Measurements from ENCODE around the gene EFHC2. TPM values are rescaled to one million over a fixed set of nuclear protein-coding genes. Genes with fewer than 3 reads are reported as not detected.

The EFHC2 gene
- total RNA-seq, 1 donor from 2014 or later = 0.77 TPM

DNA sequence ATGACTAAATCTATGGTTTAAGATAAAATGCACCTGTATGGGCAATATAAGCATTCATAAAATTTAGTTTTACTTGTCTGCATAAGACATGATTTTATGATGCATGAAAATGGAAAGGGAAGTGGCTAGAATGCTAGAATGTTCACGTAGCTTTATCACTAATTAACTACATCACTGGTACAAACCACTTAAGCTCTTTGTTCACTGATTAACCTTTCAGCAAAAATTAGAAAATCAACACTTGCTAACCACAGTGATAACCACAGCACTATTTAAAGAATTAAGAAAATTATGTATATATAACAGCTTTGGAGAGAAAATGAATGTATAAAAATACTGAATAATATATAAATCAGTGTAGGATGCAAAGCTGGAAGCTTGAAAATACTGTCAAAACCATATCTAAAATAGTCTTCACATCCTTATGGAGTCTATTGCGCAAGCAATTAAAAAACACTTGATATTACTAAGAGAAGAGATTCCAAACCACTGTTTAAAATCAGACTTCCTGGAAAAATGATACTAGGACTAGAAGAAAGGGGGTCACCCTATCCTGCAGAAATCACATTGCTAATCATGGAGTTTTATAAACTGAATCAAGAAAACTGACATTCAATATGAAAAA is 51.9 kb downstream of the EFHC2 start:
- no peak for TF ChIP-seq CTCF (conservative IDR thresholded peaks at IDR 0.05)
- no peaks in the 10 kb centered on the region for H3K4me1 Mint-ChIP-seq
- H3K36me3 Mint-ChIP-seq (ENCODE audit: low read depth) = peaks cover 3% of the 10 kb centered on the region
- no peak for DNase-seq (ENCODE audit: low read depth, low spot score)
- peaks cover 7% of the 10 kb centered on the region for H3K9me3 Mint-ChIP-seq
- H3K4me3 Mint-ChIP-seq = no peak overlapping the region
- H3K27me3 Mint-ChIP-seq (ENCODE audit: low read depth) = no peaks in the 10 kb centered on the region
- no peak overlapping the region for H3K27ac Mint-ChIP-seq (ENCODE audit: unreplicated experiment)

GRCh38 chrX:44290718-44291117 is 52.8 kb downstream of the EFHC2 start:
- TF ChIP-seq CTCF (conservative IDR thresholded peaks at IDR 0.05) = no peak
- no peaks in the 10 kb centered on the region for H3K4me1 Mint-ChIP-seq
- H3K36me3 Mint-ChIP-seq (ENCODE audit: low read depth) = peaks cover 3% of the 10 kb centered on the region
- H3K4me3 Mint-ChIP-seq = no peak overlapping the region
- DNase-seq (ENCODE audit: low read depth, low spot score) = no peak
- H3K27me3 Mint-ChIP-seq (ENCODE audit: low read depth) = no peaks in the 10 kb centered on the region
- no peak overlapping the region for H3K27ac Mint-ChIP-seq (ENCODE audit: unreplicated experiment)
- H3K9me3 Mint-ChIP-seq = peaks cover 7% of the 10 kb centered on the region

- H3K36me3 Mint-ChIP-seq (ENCODE audit: low read depth) = no peaks in the 10 kb centered on the region
Measured at GRCh38 chrX:44282753-44283152, 60.7 kb downstream of the EFHC2 start.

GRCh38 chrX:44280116-44280515 is 63.4 kb downstream of the EFHC2 start:
- Mint-ChIP-seq H3K9me3 (no peaks in the 10 kb centered on the region), H3K36me3 (ENCODE audit: low read depth) (no peaks in the 10 kb centered on the region), H3K4me3 (no peak overlapping the region), H3K4me1 (no peaks in the 10 kb centered on the region), H3K27me3 (ENCODE audit: low read depth) (no peaks in the 10 kb centered on the region), H3K27ac (ENCODE audit: unreplicated experiment) (no peak overlapping the region)
- DNase-seq (ENCODE audit: low read depth, low spot score) = no peak
- TF ChIP-seq CTCF (conservative IDR thresholded peaks at IDR 0.05) = no peak

More at GRCh38 chrX:44282753-44283152, 60.7 kb downstream of the EFHC2 start:
- DNase-seq (ENCODE audit: low read depth, low spot score) = no peak
- Mint-ChIP-seq H3K4me1 (no peaks in the 10 kb centered on the region), H3K9me3 (no peaks in the 10 kb centered on the region), H3K27me3 (ENCODE audit: low read depth) (no peaks in the 10 kb centered on the region), H3K4me3 (no peak overlapping the region), H3K27ac (ENCODE audit: unreplicated experiment) (no peak overlapping the region)
- no peak for TF ChIP-seq CTCF (conservative IDR thresholded peaks at IDR 0.05)

GRCh38 chrX:44274096-44274495 is 69.4 kb downstream of the EFHC2 start:
- peaks cover 20% of the 10 kb centered on the region for H3K4me1 Mint-ChIP-seq
- no peak overlapping the region for H3K4me3 Mint-ChIP-seq
- H3K27me3 Mint-ChIP-seq (ENCODE audit: low read depth) = no peaks in the 10 kb centered on the region
- no peak for TF ChIP-seq CTCF (conservative IDR thresholded peaks at IDR 0.05)
- peaks cover 15% of the 10 kb centered on the region for H3K9me3 Mint-ChIP-seq
- H3K27ac Mint-ChIP-seq (ENCODE audit: unreplicated experiment) = no peak overlapping the region
- DNase-seq (ENCODE audit: low read depth, low spot score) = no peak
- peaks cover 2% of the 10 kb centered on the region for H3K36me3 Mint-ChIP-seq (ENCODE audit: low read depth)
